SK-N-SH treated with all-trans-retinoic acid at 6 μM for 48 hours (cell line): ENCODE measurements around the gene APC2.

ENCODE experiments used
- ATAC-seq: fragments of 200-7000 bp; cut with Tn5 transposase; 3 replicates; pipeline ENCODE4 v1.9.1; 2020; ENCODE audit warnings: mild to moderate bottlenecking, moderate library complexity
- ARNTL ChIP-seq: fragments of 450-650 bp; formaldehyde crosslinking; IDR thresholded peaks from 2 replicates; pipeline ENCODE4 v1.5.0; 2020; ENCODE audit warnings: low read depth, mild to moderate bottlenecking, moderate library complexity, borderline replicate concordance
- BACH2 ChIP-seq: fragments of 250-450 bp; sonication (Bioruptor Pico); IDR thresholded peaks from 2 replicates; pipeline ENCODE4 v1.9.0; 2021; ENCODE audit warnings: mild to moderate bottlenecking, borderline replicate concordance
- ESRRG ChIP-seq: fragments of 250-450 bp; sonication (Bioruptor Pico); IDR thresholded peaks from 2 replicates; pipeline ENCODE4 v1.6.1; 2021; ENCODE audit warnings: mild to moderate bottlenecking
- OSR1 ChIP-seq: fragments of 250-450 bp; sonication (Bioruptor Pico); IDR thresholded peaks from 2 replicates; pipeline ENCODE4 v1.8.0; 2022; ENCODE audit warnings: moderate library complexity, mild to moderate bottlenecking, inconsistent platforms
- PPARA ChIP-seq: fragments of 250-450 bp; sonication (Bioruptor Pico); IDR thresholded peaks from 2 replicates; pipeline ENCODE4 v1.5.0; 2020; ENCODE audit warnings: mild to moderate bottlenecking, borderline replicate concordance
- SNAI2 ChIP-seq: fragments of 250-450 bp; sonication (Bioruptor Pico); IDR thresholded peaks from 2 replicates; pipeline ENCODE4 v1.5.0; 2020; ENCODE audit warnings: mild to moderate bottlenecking, moderate library complexity
- TCF4 ChIP-seq: fragments of 250-450 bp; sonication (Bioruptor Pico); IDR thresholded peaks from 2 replicates; pipeline ENCODE4 v1.8.0; 2021; ENCODE audit warnings: mild to moderate bottlenecking, moderate library complexity, borderline replicate concordance
- TOX ChIP-seq: fragments of 250-450 bp; sonication (Bioruptor Pico); IDR thresholded peaks from 2 replicates; pipeline ENCODE4 v1.8.0; 2021; ENCODE audit warnings: mild to moderate bottlenecking, moderate library complexity, borderline replicate concordance
- ZC3H10 ChIP-seq: fragments of 250-450 bp; sonication (Bioruptor Pico); IDR thresholded peaks from 2 replicates; pipeline ENCODE4 v1.5.1; 2021; ENCODE audit warnings: mild to moderate bottlenecking, moderate library complexity
- ZFP3 ChIP-seq: fragments of 250-450 bp; sonication (Bioruptor Pico); IDR thresholded peaks from 2 replicates; pipeline ENCODE4 v1.5.0; 2020; ENCODE audit warnings: mild to moderate bottlenecking, moderate library complexity
- ZFP30 ChIP-seq: fragments of 450-650 bp; formaldehyde crosslinking; IDR thresholded peaks from 2 replicates; pipeline ENCODE4 v1.5.0; 2022; ENCODE audit warnings: mild to moderate bottlenecking, moderate library complexity
- ZNF565 ChIP-seq: fragments of 450-650 bp; formaldehyde crosslinking; conservative IDR thresholded peaks from 2 replicates; pipeline ENCODE4 v1.5.0; 2020; ENCODE audit warnings: low read depth, mild to moderate bottlenecking, moderate library complexity
- ZNF8 ChIP-seq: fragments of 450-650 bp; formaldehyde crosslinking; IDR thresholded peaks from 2 replicates; pipeline ENCODE4 v1.5.0; 2020; ENCODE audit warnings: mild to moderate bottlenecking, moderate library complexity
- TF ChIP-seq, protein P1 (sequence below): fragments of 250-450 bp; sonication (Bioruptor Pico); IDR thresholded peaks from 2 replicates; pipeline ENCODE4 v1.8.0; 2021; ENCODE audit warnings: low read depth, mild to moderate bottlenecking, moderate library complexity, borderline replicate concordance
- TF ChIP-seq, protein P2 (sequence below): fragments of 250-450 bp; sonication (Bioruptor Pico); IDR thresholded peaks from 2 replicates; pipeline ENCODE4 v1.8.0; 2020; ENCODE audit warnings: mild to moderate bottlenecking, moderate library complexity, borderline replicate concordance
- TF ChIP-seq, protein P3 (sequence below): fragments of 250-450 bp; sonication (Bioruptor Pico); IDR thresholded peaks from 2 replicates; pipeline ENCODE4 v1.5.0; 2020; ENCODE audit warnings: mild to moderate bottlenecking, moderate library complexity
- TF ChIP-seq, protein P4 (sequence below): fragments of 250-450 bp; sonication (Bioruptor Pico); IDR thresholded peaks from 2 replicates; pipeline ENCODE4 v1.5.1; 2021; ENCODE audit warnings: mild to moderate bottlenecking, moderate library complexity
- TF ChIP-seq, protein P5 (sequence below): fragments of 250-450 bp; sonication (Bioruptor Pico); IDR thresholded peaks from 2 replicates; pipeline ENCODE4 v1.5.1; 2020; ENCODE audit warnings: low read depth, mild to moderate bottlenecking, moderate library complexity

Gene APC2

DNA sequence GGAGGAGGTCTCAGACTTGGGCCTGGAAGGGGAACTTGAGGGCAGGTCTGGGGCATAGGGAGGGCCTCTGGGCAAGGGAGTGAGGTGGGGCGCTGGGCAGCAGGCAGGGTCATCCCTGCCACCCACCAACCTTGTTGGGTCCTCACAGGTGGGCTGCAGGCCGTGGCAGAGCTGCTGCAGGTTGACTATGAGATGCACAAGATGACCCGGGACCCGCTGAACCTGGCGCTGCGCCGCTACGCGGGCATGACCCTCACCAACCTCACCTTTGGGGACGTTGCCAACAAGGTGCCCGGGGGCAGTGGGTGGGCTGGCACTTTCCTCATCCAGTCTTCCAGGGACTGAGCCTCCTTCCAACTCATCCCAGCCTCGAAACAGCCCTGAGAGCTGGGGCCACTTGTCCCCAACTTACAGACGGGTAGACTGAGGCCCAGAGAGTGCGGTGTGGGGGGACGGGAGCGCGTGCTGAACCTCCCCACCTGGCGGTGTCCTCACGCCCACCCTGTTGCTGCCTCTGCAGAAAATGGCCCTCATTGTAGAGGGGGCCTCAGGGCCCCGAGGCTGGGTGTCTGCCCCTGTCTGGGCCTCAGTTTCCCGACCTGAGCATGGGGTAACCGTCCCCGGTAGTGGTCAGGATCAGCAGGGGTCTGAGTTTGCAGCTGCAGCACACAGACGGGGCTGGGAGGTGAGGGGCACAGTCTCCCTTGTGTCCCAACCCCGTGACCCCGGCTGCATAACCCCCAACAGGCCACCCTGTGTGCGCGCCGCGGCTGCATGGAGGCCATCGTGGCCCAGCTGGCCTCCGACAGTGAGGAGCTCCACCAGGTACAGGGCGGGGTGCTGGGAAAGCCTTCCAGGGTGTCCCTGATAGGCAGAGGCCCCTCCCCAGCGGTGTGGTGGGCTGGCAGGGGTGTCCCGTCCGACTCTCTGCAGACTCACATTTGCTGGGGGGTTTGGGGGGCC, 10.4 kb downstream of the APC2 start:
- no peak for TF ChIP-seq ESRRG (CRISPR knock-in tag)
- no peak for TF ChIP-seq ARNTL
- no peak for TF ChIP-seq ZFP3 (CRISPR knock-in tag)
- no peak for TF ChIP-seq OSR1 (CRISPR knock-in tag)
- TF ChIP-seq TCF4 (CRISPR knock-in tag): no peak
- TF ChIP-seq, protein P1, sequence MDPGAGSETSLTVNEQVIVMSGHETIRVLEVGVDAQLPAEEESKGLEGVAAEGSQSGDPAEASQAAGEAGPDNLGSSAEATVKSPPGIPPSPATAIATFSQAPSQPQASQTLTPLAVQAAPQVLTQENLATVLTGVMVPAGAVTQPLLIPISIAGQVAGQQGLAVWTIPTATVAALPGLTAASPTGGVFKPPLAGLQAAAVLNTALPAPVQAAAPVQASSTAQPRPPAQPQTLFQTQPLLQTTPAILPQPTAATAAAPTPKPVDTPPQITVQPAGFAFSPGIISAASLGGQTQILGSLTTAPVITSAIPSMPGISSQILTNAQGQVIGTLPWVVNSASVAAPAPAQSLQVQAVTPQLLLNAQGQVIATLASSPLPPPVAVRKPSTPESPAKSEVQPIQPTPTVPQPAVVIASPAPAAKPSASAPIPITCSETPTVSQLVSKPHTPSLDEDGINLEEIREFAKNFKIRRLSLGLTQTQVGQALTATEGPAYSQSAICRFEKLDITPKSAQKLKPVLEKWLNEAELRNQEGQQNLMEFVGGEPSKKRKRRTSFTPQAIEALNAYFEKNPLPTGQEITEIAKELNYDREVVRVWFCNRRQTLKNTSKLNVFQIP: no peak
- TF ChIP-seq ZFP30: no peak
- no peak for ATAC-seq

DNA sequence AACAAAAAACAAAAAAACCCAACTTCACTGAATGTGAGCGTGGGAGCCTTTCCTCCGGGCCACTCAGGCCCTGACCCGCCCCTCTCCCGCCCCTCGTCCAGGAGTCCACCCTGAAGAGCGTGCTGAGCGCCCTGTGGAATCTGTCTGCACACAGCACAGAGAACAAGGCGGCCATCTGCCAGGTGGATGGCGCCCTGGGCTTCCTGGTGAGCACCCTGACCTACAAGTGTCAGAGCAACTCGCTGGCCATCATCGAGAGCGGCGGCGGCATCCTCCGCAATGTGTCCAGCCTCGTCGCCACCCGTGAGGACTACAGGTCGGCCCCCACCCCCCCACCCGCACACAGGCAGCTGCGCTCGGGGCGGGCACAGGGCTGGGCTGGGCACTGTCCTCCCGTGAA, 11.9 kb downstream of the APC2 start:
- TF ChIP-seq PPARA (CRISPR knock-in tag) (no peak), TOX (no peak)
- TF ChIP-seq, protein P2, sequence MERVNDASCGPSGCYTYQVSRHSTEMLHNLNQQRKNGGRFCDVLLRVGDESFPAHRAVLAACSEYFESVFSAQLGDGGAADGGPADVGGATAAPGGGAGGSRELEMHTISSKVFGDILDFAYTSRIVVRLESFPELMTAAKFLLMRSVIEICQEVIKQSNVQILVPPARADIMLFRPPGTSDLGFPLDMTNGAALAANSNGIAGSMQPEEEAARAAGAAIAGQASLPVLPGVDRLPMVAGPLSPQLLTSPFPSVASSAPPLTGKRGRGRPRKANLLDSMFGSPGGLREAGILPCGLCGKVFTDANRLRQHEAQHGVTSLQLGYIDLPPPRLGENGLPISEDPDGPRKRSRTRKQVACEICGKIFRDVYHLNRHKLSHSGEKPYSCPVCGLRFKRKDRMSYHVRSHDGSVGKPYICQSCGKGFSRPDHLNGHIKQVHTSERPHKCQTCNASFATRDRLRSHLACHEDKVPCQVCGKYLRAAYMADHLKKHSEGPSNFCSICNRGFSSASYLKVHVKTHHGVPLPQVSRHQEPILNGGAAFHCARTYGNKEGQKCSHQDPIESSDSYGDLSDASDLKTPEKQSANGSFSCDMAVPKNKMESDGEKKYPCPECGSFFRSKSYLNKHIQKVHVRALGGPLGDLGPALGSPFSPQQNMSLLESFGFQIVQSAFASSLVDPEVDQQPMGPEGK (CRISPR knock-in tag): no peak
- TF ChIP-seq, all 23 proteins: peak for 0
- no peak for ATAC-seq

DNA sequence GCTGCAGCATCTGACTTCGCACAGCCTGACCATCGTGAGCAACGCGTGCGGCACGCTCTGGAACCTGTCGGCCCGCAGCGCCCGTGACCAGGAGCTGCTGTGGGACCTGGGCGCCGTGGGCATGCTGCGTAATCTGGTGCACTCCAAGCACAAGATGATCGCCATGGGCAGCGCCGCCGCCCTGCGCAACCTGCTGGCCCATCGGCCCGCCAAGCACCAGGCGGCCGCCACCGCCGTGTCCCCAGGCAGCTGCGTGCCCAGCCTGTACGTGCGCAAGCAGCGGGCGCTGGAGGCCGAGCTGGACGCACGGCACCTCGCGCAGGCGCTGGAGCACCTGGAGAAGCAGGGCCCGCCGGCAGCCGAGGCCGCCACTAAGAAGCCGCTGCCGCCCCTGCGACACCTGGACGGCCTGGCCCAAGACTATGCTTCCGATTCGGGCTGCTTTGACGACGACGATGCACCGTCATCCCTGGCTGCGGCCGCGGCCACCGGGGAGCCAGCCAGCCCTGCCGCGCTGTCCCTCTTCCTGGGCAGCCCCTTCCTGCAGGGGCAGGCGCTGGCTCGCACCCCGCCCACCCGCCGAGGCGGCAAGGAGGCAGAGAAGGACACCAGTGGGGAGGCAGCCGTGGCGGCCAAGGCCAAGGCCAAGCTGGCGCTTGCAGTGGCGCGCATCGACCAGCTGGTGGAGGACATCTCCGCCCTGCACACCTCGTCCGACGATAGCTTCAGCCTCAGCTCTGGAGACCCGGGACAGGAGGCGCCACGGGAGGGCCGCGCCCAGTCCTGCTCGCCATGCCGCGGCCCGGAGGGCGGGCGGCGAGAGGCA, 15.5 kb downstream of the APC2 start:
- TF ChIP-seq, protein P3, sequence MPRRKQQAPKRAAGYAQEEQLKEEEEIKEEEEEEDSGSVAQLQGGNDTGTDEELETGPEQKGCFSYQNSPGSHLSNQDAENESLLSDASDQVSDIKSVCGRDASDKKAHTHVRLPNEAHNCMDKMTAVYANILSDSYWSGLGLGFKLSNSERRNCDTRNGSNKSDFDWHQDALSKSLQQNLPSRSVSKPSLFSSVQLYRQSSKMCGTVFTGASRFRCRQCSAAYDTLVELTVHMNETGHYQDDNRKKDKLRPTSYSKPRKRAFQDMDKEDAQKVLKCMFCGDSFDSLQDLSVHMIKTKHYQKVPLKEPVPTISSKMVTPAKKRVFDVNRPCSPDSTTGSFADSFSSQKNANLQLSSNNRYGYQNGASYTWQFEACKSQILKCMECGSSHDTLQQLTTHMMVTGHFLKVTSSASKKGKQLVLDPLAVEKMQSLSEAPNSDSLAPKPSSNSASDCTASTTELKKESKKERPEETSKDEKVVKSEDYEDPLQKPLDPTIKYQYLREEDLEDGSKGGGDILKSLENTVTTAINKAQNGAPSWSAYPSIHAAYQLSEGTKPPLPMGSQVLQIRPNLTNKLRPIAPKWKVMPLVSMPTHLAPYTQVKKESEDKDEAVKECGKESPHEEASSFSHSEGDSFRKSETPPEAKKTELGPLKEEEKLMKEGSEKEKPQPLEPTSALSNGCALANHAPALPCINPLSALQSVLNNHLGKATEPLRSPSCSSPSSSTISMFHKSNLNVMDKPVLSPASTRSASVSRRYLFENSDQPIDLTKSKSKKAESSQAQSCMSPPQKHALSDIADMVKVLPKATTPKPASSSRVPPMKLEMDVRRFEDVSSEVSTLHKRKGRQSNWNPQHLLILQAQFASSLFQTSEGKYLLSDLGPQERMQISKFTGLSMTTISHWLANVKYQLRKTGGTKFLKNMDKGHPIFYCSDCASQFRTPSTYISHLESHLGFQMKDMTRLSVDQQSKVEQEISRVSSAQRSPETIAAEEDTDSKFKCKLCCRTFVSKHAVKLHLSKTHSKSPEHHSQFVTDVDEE: no peak
- no peak for TF ChIP-seq OSR1 (CRISPR knock-in tag)
- no peak for TF ChIP-seq ZNF8 (CRISPR knock-in tag)
- TF ChIP-seq, protein P4, sequence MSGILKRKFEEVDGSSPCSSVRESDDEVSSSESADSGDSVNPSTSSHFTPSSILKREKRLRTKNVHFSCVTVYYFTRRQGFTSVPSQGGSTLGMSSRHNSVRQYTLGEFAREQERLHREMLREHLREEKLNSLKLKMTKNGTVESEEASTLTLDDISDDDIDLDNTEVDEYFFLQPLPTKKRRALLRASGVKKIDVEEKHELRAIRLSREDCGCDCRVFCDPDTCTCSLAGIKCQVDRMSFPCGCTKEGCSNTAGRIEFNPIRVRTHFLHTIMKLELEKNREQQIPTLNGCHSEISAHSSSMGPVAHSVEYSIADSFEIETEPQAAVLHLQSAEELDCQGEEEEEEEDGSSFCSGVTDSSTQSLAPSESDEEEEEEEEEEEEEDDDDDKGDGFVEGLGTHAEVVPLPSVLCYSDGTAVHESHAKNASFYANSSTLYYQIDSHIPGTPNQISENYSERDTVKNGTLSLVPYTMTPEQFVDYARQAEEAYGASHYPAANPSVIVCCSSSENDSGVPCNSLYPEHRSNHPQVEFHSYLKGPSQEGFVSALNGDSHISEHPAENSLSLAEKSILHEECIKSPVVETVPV: no peak
- TF ChIP-seq BACH2 (CRISPR knock-in tag): no peak
- TF ChIP-seq, protein P2 (CRISPR knock-in tag): no peak
- no peak for ATAC-seq

DNA sequence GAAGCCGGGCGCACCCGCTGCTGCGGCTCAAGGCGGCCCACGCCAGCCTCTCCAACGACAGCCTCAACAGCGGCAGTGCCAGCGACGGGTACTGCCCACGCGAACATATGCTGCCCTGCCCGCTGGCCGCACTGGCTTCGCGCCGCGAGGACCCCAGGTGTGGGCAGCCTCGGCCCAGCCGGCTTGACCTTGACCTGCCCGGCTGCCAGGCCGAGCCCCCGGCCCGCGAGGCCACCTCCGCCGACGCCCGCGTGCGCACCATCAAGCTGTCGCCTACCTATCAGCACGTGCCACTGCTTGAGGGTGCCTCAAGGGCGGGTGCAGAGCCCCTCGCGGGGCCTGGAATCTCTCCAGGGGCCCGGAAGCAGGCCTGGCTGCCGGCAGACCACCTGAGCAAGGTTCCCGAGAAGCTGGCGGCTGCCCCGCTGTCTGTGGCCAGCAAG, 16.1 kb downstream of the APC2 start:
- no peak for ATAC-seq
- TF ChIP-seq ZFP3 (CRISPR knock-in tag) (no peak), ZNF565 (no peak), TOX (no peak), SNAI2 (no peak), ZC3H10 (CRISPR knock-in tag) (no peak)
- TF ChIP-seq, protein P3: no peak
- TF ChIP-seq, protein P5, sequence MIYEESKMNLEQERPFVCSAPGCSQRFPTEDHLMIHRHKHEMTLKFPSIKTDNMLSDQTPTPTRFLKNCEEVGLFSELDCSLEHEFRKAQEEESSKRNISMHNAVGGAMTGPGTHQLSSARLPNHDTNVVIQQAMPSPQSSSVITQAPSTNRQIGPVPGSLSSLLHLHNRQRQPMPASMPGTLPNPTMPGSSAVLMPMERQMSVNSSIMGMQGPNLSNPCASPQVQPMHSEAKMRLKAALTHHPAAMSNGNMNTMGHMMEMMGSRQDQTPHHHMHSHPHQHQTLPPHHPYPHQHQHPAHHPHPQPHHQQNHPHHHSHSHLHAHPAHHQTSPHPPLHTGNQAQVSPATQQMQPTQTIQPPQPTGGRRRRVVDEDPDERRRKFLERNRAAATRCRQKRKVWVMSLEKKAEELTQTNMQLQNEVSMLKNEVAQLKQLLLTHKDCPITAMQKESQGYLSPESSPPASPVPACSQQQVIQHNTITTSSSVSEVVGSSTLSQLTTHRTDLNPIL: no peak
